GM21825 (cell line): Measurements from ENCODE around the gene SH3PXD2A.

ENCODE experiments used
- ATAC-seq: cut with Tn5 transposase; IDR thresholded peaks from one replicate; pipeline ENCODE4 v1.9.1; 2021; ENCODE audit warnings: mild to moderate bottlenecking, moderate library complexity; ENCODE audit not compliant: unreplicated experiment

SH3PXD2A gene

GRCh38 chr10:103727991-103728689 is 127.2 kb downstream of the SH3PXD2A start:
- ATAC-seq, result no peak

GRCh38 chr10:103727546-103727963 is 127.8 kb downstream of the SH3PXD2A start:
- ATAC-seq, result no peak

GRCh38 chr10:103726637-103727036 is 128.7 kb downstream of the SH3PXD2A start:
- ATAC-seq, result no peak

GRCh38 chr10:103725242-103725641 is 130.1 kb downstream of the SH3PXD2A start:
- no peak for ATAC-seq

GRCh38 chr10:103724771-103725170 is 130.6 kb downstream of the SH3PXD2A start:
- ATAC-seq, result no peak

GRCh38 chr10:103724074-103724473 is 131.3 kb downstream of the SH3PXD2A start:
- no peak for ATAC-seq

GRCh38 chr10:103723557-103723956 is 131.8 kb downstream of the SH3PXD2A start:
- ATAC-seq, result no peak

GRCh38 chr10:103722632-103723031 is 132.7 kb downstream of the SH3PXD2A start:
- no peak for ATAC-seq

GRCh38 chr10:103720964-103721335 is 134.4 kb downstream of the SH3PXD2A start:
- no peak for ATAC-seq

GRCh38 chr10:103720328-103720963 is 134.9 kb downstream of the SH3PXD2A start:
- ATAC-seq, result no peak

GRCh38 chr10:103719036-103719435 is 136.3 kb downstream of the SH3PXD2A start:
- no peak for ATAC-seq

GRCh38 chr10:103718247-103718620 is 137.1 kb downstream of the SH3PXD2A start:
- no peak for ATAC-seq

GRCh38 chr10:103717341-103718246 is 137.8 kb downstream of the SH3PXD2A start:
- ATAC-seq, result no peak

- ATAC-seq, result no peak
Observed at GRCh38 chr10:103716206-103717160, 138.9 kb downstream of the SH3PXD2A start.

- ATAC-seq, result no peak
Observed at GRCh38 chr10:103715430-103715829, 139.9 kb downstream of the SH3PXD2A start.

- no peak for ATAC-seq
Observed at GRCh38 chr10:103714232-103714891, 141.0 kb downstream of the SH3PXD2A start.

- no peak for ATAC-seq
Observed at GRCh38 chr10:103713676-103714075, 141.7 kb downstream of the SH3PXD2A start.

GRCh38 chr10:103712898-103713498 is 142.4 kb downstream of the SH3PXD2A start:
- ATAC-seq, result no peak

GRCh38 chr10:103712146-103712545 is 143.2 kb downstream of the SH3PXD2A start:
- ATAC-seq, result no peak
